G401.6 (cell line): ENCODE data around the gene DENND10.
A peak's percentile ranks its signal among the peaks of the same experiment; 100 is the strongest.
"Not testable (repeated sequence)": the region's sequence is repeated elsewhere in the genome, so short reads cannot be mapped to it uniquely, and the experiment has no call there.

Experiments used
- FAIRE-seq: peaks from 2 replicates; lab custom pipeline; 2012; peaks lifted over from hg19 to GRCh38; lab: Jason Lieb, UNC

Gene DENND10

GRCh38 chr10:119103903-119104653 is at the start of gene DENND10:
TSS of gene DENND10 (plus strand) at chr10:119104113. CDS start at chr10:119104143, 30 bp downstream.
- no peak for FAIRE-seq

GRCh38 chr10:119055472-119055871 is 48.4 kb upstream of the DENND10 start:
- no peak for FAIRE-seq

- no peak for FAIRE-seq
Observed at GRCh38 chr10:119058010-119058409, 45.9 kb upstream of the DENND10 start.

- no peak for FAIRE-seq
Observed at GRCh38 chr10:119059557-119059956, 44.4 kb upstream of the DENND10 start.

GRCh38 chr10:119060107-119060506 is 43.8 kb upstream of the DENND10 start:
- FAIRE-seq, result no peak

GRCh38 chr10:119061352-119061751 is 42.6 kb upstream of the DENND10 start:
- FAIRE-seq, result no peak

- no peak for FAIRE-seq
Observed at GRCh38 chr10:119061926-119062325, 42.0 kb upstream of the DENND10 start.

GRCh38 chr10:119070395-119071165 is 33.3 kb upstream of the DENND10 start:
- FAIRE-seq, result no peak

- no peak for FAIRE-seq
Observed at GRCh38 chr10:119073584-119073983, 30.3 kb upstream of the DENND10 start.

- peak; percentile 13 for FAIRE-seq
Observed at GRCh38 chr10:119078422-119079179, 25.3 kb upstream of the DENND10 start.

- no peak for FAIRE-seq
Observed at GRCh38 chr10:119079599-119080520, 24.1 kb upstream of the DENND10 start.

- FAIRE-seq, result peak; percentile 19
Observed at GRCh38 chr10:119080521-119081259, 23.2 kb upstream of the DENND10 start, which contains the start of gene EIF3A. TSS of gene EIF3A (minus strand) at chr10:119080817. CDS start at chr10:119080676, 141 bp downstream.

- FAIRE-seq, result no peak
Observed at GRCh38 chr10:119084896-119085295, 19.0 kb upstream of the DENND10 start.

GRCh38 chr10:119087271-119087882 is 16.5 kb upstream of the DENND10 start:
- FAIRE-seq, result no peak

GRCh38 chr10:119090026-119090795 is 13.7 kb upstream of the DENND10 start:
- FAIRE-seq, result no peak

GRCh38 chr10:119090968-119091367 is 12.9 kb upstream of the DENND10 start:
- no peak for FAIRE-seq

- no peak for FAIRE-seq
Observed at GRCh38 chr10:119095640-119096039, 8.3 kb upstream of the DENND10 start.

- not testable (repeated sequence) for FAIRE-seq
Observed at GRCh38 chr10:119096641-119097415, 7.1 kb upstream of the DENND10 start.

GRCh38 chr10:119098576-119098975 is 5.3 kb upstream of the DENND10 start:
- no peak for FAIRE-seq
